ENCODE results near the gene ATP1A4.
"Not testable (repeated sequence)": the region's sequence is repeated elsewhere in the genome, so short reads cannot be mapped to it uniquely, and the experiment has no call there.

The ATP1A4 gene

DNA sequence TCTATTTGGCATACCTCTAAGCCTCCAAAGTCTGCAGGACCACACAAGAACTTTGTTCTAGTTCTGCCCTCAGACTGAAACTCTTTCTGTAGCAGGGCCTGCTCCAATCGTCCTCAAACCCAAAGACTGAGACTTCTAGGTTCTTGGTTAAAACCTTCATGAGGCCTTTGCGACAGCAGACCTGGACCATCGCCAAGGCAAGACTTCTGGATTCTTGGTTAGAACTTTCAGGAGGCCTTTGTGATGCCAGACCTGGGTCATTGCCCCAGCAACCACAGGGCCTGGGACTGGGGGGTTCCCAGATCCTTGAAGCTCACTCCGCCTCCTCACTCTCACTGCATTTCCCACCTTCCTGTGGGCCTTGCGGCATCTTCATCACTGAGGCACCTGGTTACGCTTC is at the start of gene ATP1A4:
ATP1A4 (plus strand) TSS at position 301 of the 400 bp plus-strand sequence. CDS start 438 bp downstream, outside the sequence.
- DNase-seq (ENCODE audit: low read depth in 1 of 2, low spot score in 1 of 2): no peak

GRCh38 chr1:160101717-160102522 is 49.5 kb upstream of the ATP1A4 start:
- no peak for DNase-seq (ENCODE audit: low read depth in 1 of 2, low spot score in 1 of 2)

- DNase-seq (ENCODE audit: low read depth in 1 of 2, low spot score in 1 of 2): no peak
Observed at GRCh38 chr1:160103658-160104408, 47.6 kb upstream of the ATP1A4 start.

DNA sequence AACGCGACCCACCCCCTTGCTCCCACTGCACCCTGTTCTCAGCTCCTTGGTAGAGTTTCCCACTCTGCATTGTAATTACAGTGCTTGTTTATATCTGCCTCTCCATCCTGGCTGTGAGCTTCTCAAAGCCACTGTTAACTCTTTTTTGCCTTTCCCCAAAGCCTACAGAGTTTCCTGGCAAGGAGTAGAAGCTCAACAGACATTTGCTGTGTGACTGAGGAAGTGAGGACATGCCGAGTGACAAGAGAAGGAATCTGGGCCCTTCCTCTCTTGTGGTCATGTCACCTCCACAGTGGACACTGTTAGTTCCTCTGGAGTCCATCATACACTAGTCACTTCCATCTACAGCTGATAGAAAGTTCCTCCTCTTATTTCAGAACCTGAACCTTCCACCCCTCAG is 46.9 kb upstream of the ATP1A4 start:
- DNase-seq (ENCODE audit: low read depth in 1 of 2, low spot score in 1 of 2): no peak

DNA sequence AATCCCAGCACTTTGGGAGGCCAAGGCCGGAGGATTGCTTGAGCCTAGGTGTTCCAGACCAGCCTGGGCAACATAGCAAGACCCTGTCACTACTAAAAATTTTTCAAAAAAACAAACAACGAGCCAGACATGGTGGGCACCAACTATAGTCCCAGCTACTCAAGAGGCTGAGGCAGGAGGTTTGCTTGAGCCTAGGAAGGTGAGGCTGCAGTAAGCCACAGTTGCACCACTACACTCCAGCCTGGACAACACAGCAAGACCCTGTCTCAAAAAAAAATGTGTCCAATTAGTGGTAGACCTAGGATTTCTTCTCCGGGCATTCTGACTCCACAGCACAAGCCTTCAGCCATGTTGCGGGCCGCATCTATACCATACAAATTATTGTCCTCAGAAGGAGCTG is 46.2 kb upstream of the ATP1A4 start:
- DNase-seq (ENCODE audit: low read depth in 1 of 2, low spot score in 1 of 2): no peak

- DNase-seq (ENCODE audit: low read depth in 1 of 2, low spot score in 1 of 2): no peak
Observed at GRCh38 chr1:160107512-160107911, 43.9 kb upstream of the ATP1A4 start.

DNA sequence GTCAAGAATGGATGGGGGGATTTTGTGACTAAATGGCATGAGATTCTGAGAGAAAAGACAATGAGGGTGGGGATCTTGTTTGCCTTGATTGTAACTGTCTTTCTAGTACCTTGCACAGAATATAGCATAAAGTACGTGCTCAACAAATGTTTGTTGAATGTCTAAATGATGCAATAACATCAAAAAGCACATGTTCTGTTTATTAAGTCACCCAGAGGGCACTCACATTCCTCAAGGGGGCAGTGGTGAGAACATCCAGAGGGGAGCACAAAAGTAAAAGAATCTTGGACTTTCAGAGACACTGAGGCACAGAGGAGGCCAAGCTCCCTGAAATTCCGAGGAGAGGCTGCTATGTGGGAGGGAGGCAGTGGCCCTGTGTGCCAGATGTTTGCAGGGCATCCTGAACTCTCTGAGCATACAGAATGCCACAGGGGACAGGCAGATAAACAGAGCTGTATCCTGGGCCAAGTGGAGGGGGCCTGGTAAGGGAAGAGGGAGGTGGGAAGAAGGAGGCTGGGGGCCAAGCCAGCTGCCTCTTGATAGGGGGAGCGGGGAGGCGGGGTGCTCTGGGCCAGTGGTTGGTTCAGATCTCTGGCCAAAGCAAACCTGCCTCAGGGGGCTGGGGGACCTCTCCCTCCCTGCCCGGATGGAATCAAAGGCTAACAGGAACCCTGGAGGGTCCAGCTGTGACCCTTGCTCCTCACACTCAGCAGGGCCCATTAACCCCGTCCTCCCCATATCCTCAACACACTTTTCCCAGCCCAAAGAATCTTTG is 42.3 kb upstream of the ATP1A4 start:
- no peak for DNase-seq (ENCODE audit: low read depth in 1 of 2, low spot score in 1 of 2)

GRCh38 chr1:160109686-160110085 is 41.7 kb upstream of the ATP1A4 start:
- no peak for DNase-seq (ENCODE audit: low read depth in 1 of 2, low spot score in 1 of 2)

- DNase-seq (ENCODE audit: low read depth in 1 of 2, low spot score in 1 of 2): not testable (repeated sequence)
Observed at GRCh38 chr1:160111462-160111861, 39.9 kb upstream of the ATP1A4 start.

DNA sequence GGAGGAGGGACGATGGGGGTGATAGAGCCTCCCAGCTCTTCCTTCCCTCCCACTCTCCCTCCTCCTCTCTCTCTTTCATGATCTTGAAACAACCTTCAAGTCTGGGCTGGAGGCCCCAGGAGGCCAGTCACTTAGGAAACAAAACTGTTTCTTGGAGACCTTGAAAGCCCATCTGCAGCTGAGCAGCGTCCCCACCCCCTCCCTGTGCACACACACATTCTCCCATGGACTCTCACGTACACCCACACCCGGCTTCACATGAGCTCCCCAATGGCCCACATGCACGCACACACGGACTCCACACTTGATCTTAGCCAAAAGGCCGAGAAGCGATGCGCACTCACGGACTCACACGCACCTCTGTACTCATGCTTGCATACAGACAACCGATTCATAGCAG is 39.0 kb upstream of the ATP1A4 start:
- no peak for DNase-seq (ENCODE audit: low read depth in 1 of 2, low spot score in 1 of 2)

GRCh38 chr1:160113407-160113806 is 38.0 kb upstream of the ATP1A4 start:
- DNase-seq (ENCODE audit: low read depth in 1 of 2, low spot score in 1 of 2): no peak

DNA sequence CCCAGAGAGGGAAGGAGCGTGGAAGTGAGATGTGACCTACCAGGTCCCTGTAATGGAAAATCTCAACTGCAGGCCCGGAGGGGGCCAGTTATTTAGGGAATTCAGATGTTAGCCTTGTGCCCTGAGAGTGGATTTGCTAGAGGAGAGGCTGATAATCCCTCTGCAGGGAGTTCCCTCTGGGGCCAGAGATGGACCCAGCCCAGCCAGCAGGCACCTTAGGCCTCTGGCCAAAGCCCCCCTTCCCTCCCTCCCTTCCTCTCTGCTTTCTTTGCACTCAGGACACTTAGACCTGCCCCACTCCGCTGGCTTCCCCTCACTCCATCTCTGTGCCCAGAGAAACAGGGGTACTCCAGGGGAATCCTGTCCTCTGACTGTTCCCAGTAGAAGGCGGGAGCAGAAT is 37.3 kb upstream of the ATP1A4 start:
- DNase-seq (ENCODE audit: low read depth in 1 of 2, low spot score in 1 of 2): no peak

DNA sequence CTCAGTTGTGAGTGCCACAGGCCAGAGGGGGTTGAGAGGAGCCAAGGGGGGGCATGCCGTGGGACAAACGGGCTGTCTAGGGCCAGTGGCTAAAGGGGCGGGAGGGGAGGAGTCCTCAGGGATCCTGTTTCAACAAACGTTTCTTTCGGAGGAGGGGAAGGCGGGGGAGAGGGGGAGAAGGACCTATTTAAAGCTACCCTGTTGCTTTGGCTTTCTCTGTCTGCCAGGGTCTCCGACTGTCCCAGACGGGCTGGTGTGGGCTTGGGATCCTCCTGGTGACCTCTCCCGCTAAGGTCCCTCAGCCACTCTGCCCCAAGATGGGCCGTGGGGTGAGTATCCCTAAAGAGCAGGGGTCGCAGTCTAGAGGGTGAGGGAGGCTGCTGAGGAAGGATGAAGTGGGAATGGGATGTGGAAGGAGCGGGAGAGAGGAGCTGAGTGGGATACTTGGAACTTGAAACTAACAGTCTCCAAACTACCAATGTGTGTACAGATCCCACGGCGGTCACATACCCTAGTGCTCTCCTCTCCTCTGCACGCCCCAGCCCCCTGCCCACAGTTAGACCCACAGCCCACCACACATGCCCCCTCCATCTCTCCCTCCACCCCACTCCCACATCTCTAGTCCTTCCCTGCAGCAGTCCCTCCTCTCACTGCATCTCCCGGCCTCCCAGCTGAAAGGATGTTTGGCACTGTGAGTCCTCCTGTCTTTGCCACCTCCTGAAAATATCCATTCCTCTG is 35.7 kb upstream of the ATP1A4 start, which contains the start of gene ATP1A2:
ATP1A2 (plus strand) TSS at position 215 of the 738 bp plus-strand sequence; CDS start at position 318, 103 bp downstream.
- no peak for DNase-seq (ENCODE audit: low read depth in 1 of 2, low spot score in 1 of 2)

DNA sequence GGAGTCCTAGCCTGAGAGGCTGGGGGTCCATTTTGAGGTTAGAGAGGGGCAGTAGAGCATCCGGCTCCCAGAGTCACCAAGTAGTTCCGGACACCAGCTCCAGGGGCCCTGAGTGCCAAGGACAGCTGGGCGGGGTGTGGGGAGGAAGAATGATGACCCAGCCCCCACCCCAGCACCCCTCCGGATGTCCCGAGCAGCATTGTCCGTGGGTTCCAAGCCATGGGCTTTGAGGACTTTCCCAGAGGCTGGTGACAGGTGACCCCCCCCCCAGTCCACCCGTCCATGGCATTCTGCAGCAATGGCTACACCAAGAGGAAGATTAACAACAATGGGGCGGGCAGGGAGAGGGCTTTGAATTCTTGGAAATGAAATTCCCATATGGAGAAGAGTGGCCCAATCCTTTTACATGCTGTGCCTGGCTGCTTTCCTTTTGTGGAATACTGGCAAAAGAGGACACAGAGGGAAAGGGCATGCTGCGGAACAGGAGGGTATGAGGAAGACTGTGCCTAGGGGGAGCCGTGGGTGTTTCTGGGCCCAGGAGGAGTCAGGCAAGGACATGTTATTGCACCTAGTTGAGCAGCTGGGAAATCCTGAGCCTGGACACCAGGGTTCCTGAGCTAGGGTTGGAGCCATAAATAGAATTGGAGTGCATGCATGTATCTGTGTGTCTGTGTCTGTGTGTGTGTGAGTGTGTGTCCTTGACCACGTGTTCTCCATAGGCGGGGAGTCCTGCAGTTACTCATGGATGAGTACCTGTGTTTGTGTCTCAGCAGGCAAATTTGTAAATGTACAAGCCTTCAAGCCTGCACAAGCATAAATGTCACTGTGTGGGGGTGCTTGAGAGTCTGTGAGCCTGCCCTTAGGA is 34.9 kb upstream of the ATP1A4 start:
- no peak for DNase-seq (ENCODE audit: low read depth in 1 of 2, low spot score in 1 of 2)

GRCh38 chr1:160117300-160117699 is 34.1 kb upstream of the ATP1A4 start:
- DNase-seq (ENCODE audit: low read depth in 1 of 2, low spot score in 1 of 2): no peak

DNA sequence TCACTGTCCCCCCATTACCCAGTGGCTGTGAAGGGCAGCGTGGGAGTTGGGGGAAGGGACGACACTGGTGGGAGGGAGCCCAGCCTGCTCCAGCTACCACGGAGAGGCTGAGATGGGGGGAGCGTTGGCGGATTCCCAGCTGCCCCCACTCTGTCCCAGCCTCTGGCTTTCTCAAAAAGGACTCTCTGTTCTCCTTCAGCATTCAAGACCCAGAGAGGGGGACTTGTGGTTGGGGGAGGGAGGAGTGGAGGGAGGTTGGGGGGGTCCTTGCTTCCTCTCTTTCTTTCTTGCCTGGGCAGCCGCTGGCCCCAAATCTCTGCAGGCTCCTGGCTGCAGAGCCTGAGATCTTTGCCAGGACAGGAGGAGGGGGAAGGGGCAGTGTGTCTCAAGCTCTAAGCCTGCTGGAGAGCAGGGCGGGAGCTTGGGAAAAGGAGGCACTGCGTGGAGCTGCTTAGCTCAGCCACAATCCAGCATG is 33.7 kb upstream of the ATP1A4 start:
- no peak for DNase-seq (ENCODE audit: low read depth in 1 of 2, low spot score in 1 of 2)

GRCh38 chr1:160118928-160119327 is 32.5 kb upstream of the ATP1A4 start:
- DNase-seq (ENCODE audit: low read depth in 1 of 2, low spot score in 1 of 2): no peak

DNA sequence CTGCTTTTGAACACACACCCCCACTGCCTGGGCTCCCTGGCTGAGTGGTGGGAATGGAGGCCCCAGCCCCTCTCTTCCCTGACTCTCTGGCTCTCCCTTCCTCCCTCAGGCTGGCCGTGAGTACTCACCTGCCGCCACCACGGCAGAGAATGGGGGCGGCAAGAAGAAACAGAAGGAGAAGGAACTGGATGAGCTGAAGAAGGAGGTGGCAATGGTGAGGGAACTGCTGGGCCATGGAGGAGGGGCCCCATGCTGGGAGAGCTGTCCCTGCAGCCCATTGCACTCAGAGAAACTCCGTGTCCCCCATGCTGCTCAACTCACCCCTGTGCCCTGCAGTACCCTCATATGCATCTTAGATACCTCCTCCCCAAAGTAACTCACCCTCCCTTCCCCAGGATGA is 30.6 kb upstream of the ATP1A4 start:
- DNase-seq (ENCODE audit: low read depth in 1 of 2, low spot score in 1 of 2): no peak

- DNase-seq (ENCODE audit: low read depth in 1 of 2, low spot score in 1 of 2): no peak
Observed at GRCh38 chr1:160121388-160121787, 30.0 kb upstream of the ATP1A4 start.

DNA sequence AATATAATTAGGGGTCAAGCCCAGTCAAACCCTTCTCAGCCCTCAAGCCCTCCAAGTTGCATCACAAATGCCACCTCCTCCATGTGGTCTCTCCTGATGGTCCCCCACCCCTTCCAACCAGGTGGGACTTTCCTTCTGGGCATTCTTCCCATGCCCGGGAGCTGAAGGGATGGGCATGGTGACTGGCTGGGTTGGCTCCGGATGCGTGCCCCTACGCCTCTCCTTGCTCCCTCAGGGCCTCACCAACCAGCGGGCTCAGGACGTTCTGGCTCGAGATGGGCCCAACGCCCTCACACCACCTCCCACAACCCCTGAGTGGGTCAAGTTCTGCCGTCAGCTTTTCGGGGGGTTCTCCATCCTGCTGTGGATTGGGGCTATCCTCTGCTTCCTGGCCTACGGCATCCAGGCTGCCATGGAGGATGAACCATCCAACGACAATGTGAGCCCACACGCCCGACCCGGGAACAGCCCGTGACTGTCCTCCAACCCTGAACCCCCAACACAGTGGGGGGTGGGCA is 28.4 kb upstream of the ATP1A4 start:
- DNase-seq (ENCODE audit: low read depth in 1 of 2, low spot score in 1 of 2): no peak

Data from activated T-helper 1 cell treated with anti-CD3 and anti-CD28 coated beads, Interleukin-2, amount 50 U/mL, for 16 hours (primary cell).